A549 treated with ZK216348 at 1 μM for 4 hours (cell line): Measurements from ENCODE around the gene AK5. TPM values are rescaled to one million over a fixed set of nuclear protein-coding genes. Genes with fewer than 3 reads are reported as not detected.

Experiments
- total RNA-seq: library from RNA; stranded (reverse); fragments of 200-300 nt; extraction: Qiagen RNA extraction; gene quantifications from 5 replicates; pipeline ENCODE4 v1.2.3, GENCODE V29; 2022; ENCODE audit warnings: low read depth

AK5 gene
- total RNA-seq: 5.8 to 13.3 TPM (median 6.9 TPM) in 5 replicates

GRCh38 chr1:77281491-77282186 lies at the start of gene AK5:
Gene AK5, plus strand, starts transcription at chr1:77282019. Its CDS starts 295 bp downstream, at chr1:77282314.

Other genes with a start within 250 kb of the AK5 start
- gene PIGK, start 62.6 kb upstream of the AK5 start, total RNA-seq: 19.4 to 40.3 TPM (median 23.3 TPM) in 5 replicates